Activated CD4-positive, alpha-beta memory T cell treated with anti-CD3 and anti-CD28 coated beads for 36 hours (primary cell): ENCODE data around the gene NRN1L. TPM values are rescaled to one million over a fixed set of nuclear protein-coding genes. Genes with fewer than 3 reads are reported as not detected.

Experiments used
- CTCF ChIA-PET: fragments of 350-600 bp; sonication (Branson Sonifier 250); formaldehyde crosslinking; loops from one replicate; lab custom pipeline; 2021; ENCODE audit warnings: antibody characterized with exemption, inconsistent platforms; lab: Charles Lee
- POLR2A ChIA-PET: fragments of 350-600 bp; sonication (Branson Sonifier 250); formaldehyde crosslinking; loops from one replicate; lab custom pipeline; 2021; ENCODE audit warnings: antibody characterized with exemption; lab: Charles Lee
- DNase-seq: peaks from one replicate; pipeline ENCODE4 v3.0.0-alpha.2; 2020
- H3K27ac Mint-ChIP-seq: one replicate; pipeline ENCODE4 v1.8.0; 2021; ENCODE audit warnings: mixed read lengths
- H3K27me3 Mint-ChIP-seq: one replicate; pipeline ENCODE4 v1.8.0; 2021; ENCODE audit warnings: mixed read lengths
- H3K36me3 Mint-ChIP-seq: one replicate; pipeline ENCODE4 v1.8.0; 2021; ENCODE audit warnings: mixed read lengths
- H3K4me1 Mint-ChIP-seq: one replicate; pipeline ENCODE4 v1.8.0; 2021; ENCODE audit warnings: low read depth, mixed read lengths
- H3K4me3 Mint-ChIP-seq: one replicate; pipeline ENCODE4 v1.8.0; 2021; ENCODE audit warnings: mild to moderate bottlenecking, mixed read lengths
- H3K9me3 Mint-ChIP-seq: one replicate; pipeline ENCODE4 v1.8.0; 2021; ENCODE audit warnings: mixed read lengths
- intact Hi-C: fragments of 100-400 bp; cut with micrococcal nuclease; formaldehyde crosslinking; loops from one replicate; pipeline ENCODE4 v1.15.1; 2023
- total RNA-seq, 2 experiments: library from RNA; stranded (reverse); gene quantifications; one replicate each; pipeline ENCODE4 v1.2.3, GENCODE V29; 2021

Gene NRN1L
- total RNA-seq, 2 experiments from 2014 or later = 0.76 TPM; not detected in 1

GRCh38 chr16:67935402-67936123 lies 50.9 kb downstream of the NRN1L start:
- POLR2A ChIA-PET = interaction anchor here (0.6 to 2.5 kb wide), 16 partner anchors 10 to 455 kb away, joined by 3 to 19 read pairs (median 4); partner anchors contain the start of genes ATP6V0D1, DDX28, DPEP2 and DUS2
- peaks cover 41% of the 10 kb centered on the region for H3K4me1 Mint-ChIP-seq
- intact Hi-C loops = loop anchor here (1.0 to 5.0 kb wide), 12 partner anchors 17 to 275 kb away; partner anchors contain the start of genes ACD, DDX28, DPEP2 and DPEP3
- peak overlapping the region; percentile 99 for H3K27ac Mint-ChIP-seq
- H3K4me3 Mint-ChIP-seq = peak overlapping the region; percentile 100
- no peaks in the 10 kb centered on the region for H3K9me3 Mint-ChIP-seq
- peak; percentile 98 for DNase-seq
- H3K36me3 Mint-ChIP-seq = peaks cover 40% of the 10 kb centered on the region
- H3K27me3 Mint-ChIP-seq = no peaks in the 10 kb centered on the region
- CTCF ChIA-PET = interaction anchor here (0.6 to 3.2 kb wide), 9 partner anchors 31 to 414 kb away, joined by 3 to 14 read pairs (median 3); partner anchors contain the start of gene PSKH1

Other genes starting within 250 kb of the NRN1L start
- 100 to 1,000 TPM; 136 to 151 TPM for gene CARMIL2, start 239.7 kb upstream of the NRN1L start, total RNA-seq
- gene ACD, start 224.6 kb upstream of the NRN1L start, total RNA-seq = 10 to 100 TPM; 63.0 to 63.9 TPM
- 10 to 100 TPM; 11.2 to 11.5 TPM for gene PARD6A, start 223.9 kb upstream of the NRN1L start, total RNA-seq
- 10 to 100 TPM in 1 of 2 experiments, 1 to 10 TPM in 1; 9.3 to 10.1 TPM for gene ENKD1, start 218.1 kb upstream of the NRN1L start, total RNA-seq
- gene C16orf86, start 218.1 kb upstream of the NRN1L start, total RNA-seq = 1 to 10 TPM; 2.2 to 2.5 TPM
- gene GFOD2, start 165.6 kb upstream of the NRN1L start, total RNA-seq = 10 to 100 TPM; 12.6 to 13.7 TPM
- 10 to 100 TPM; 14.9 to 18.1 TPM for gene RANBP10, start 78.3 kb upstream of the NRN1L start, total RNA-seq
- under 1 TPM; 0.77 to 0.81 TPM for gene TSNAXIP1, start 78.0 kb upstream of the NRN1L start, total RNA-seq
- gene THAP11, start 42.6 kb upstream of the NRN1L start, total RNA-seq = 10 to 100 TPM; 31.8 to 32.1 TPM
- 100 to 1,000 TPM; 141 to 148 TPM for gene NUTF2, start 38.0 kb upstream of the NRN1L start, total RNA-seq
- gene CENPT, start 37.2 kb upstream of the NRN1L start, total RNA-seq = 10 to 100 TPM; 39.2 to 40.2 TPM
- gene EDC4, start 11.8 kb upstream of the NRN1L start, total RNA-seq = 10 to 100 TPM; 88.6 to 94.2 TPM
- gene PSKH1, start 8.4 kb downstream of the NRN1L start, total RNA-seq = 10 to 100 TPM in 1 of 2 experiments, 1 to 10 TPM in 1; 10.0 to 11.7 TPM
- 1 to 10 TPM; 2.9 to 3.1 TPM for gene CTRL, start 47.0 kb downstream of the NRN1L start, total RNA-seq
- 100 to 1,000 TPM; 185 to 193 TPM for gene PSMB10, start 52.0 kb downstream of the NRN1L start, total RNA-seq
- gene LCAT, start 59.2 kb downstream of the NRN1L start, total RNA-seq = 10 to 100 TPM; 10.1 to 10.7 TPM
- gene SLC12A4, start 83.8 kb downstream of the NRN1L start, total RNA-seq = 10 to 100 TPM; 27.1 to 29.9 TPM
- gene DPEP3, start 95.6 kb downstream of the NRN1L start, total RNA-seq = not detected
- 1 to 10 TPM; 3.9 to 5.3 TPM for gene DPEP2, start 114.6 kb downstream of the NRN1L start, total RNA-seq
- not detected for gene DPEP2NB, start 131.0 kb downstream of the NRN1L start, total RNA-seq
- gene DDX28, start 138.3 kb downstream of the NRN1L start, total RNA-seq = 10 to 100 TPM; 12.8 to 14.5 TPM
- 10 to 100 TPM; 29.2 to 29.4 TPM for gene DUS2, start 138.4 kb downstream of the NRN1L start, total RNA-seq
- 10 to 100 TPM; 83.4 to 85.2 TPM for gene NFATC3, start 200.5 kb downstream of the NRN1L start, total RNA-seq